Fibroblast of peridontal ligament (primary cell): Measurements from ENCODE around the gene VPS13D.
"Not testable (repeated sequence)": the region's sequence is repeated elsewhere in the genome, so short reads cannot be mapped to it uniquely, and the experiment has no call there.

Experiments
- DNase-seq: peaks from one replicate; pipeline ENCODE4 v3.0.0-alpha.2; 2010; ENCODE audit errors: extremely low read depth

VPS13D gene

DNA sequence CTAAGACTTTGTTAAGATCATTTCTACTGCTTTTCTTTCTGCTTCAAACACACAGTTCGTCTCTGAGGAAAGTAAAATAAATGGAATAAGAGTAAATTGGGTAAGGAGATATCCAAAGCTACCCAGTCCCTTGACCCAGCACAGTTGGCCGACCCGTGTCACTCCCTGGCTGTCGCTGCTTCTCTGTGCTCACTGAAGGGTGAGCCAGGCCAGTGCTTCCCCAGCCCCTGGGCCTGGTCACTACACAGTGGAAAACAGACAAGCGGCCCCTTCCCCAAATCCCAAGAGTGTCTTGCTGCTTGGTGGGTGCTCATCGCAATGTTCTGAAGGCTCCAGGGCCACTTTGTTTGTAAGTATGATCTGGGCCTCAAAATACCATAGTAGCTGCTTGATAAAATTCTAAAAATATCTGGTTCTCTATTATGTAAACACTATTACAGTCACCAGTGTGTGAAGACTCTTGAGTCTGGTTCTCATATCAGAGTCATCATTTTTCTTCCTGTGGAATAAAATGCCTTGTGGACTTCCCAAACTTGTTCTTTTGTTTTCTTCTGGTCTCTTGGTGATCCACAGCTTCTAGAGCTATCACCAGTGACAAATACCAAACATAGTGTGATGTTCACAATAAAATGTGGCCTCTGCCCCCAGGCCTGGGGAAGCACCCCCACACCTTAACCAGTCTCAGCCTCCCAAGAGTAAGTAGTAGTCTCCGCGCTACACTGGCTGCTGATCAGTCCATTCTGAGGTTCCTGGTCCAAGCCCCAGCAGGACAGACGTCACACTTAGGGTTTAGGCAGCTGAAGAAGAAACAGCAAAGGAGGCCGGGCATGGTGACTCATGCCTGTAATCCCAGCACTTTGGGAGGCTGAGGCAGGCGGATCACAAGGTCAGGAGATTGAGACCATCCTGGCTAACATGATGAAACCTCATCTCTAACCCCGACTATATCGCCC is 282.0 kb downstream of the VPS13D start:
- peak; percentile 26 for DNase-seq

DNA sequence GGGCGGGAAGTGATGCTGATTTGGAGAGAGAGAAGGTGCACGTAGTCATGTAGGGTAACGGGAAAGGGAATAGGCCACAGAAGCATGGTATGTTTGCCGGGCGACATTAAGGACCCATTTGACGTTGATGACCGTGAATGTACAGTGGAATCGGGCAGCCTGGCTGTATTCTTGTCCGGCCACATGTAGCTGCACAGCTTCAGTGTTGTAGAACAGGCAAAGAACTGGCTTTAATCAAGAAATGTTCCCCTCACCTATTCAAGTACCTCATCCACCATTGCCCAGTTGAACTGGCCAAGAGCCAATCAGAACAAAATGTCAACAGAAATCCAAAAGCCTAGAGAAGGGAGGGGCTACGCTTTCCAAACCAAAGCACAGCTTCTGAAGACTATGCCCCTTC is 283.4 kb downstream of the VPS13D start:
- no peak for DNase-seq

- DNase-seq: no peak
Observed at GRCh38 chr1:12514590-12514989, 284.8 kb downstream of the VPS13D start.

DNA sequence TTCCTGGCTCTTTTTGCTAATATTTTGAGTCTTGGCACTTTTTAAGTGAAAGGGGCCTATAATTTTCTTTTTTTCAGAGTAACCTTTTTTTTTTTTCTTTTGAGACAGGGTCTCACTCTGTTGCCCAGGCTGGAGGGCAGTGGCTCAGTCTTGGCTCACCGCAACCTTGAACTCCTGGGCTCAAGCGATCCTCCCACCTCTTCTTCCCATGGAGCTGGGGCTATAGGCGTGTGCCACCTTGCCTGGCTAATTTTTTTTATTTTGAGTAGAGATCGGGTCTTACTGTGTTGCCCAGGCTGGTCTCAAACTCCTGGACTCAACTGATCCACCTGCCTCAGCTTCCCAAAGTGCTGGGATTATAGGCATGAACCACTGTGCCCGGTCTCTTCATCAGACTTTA is 285.4 kb downstream of the VPS13D start:
- DNase-seq: no peak

GRCh38 chr1:12516741-12517140 is 286.9 kb downstream of the VPS13D start:
- no peak for DNase-seq

GRCh38 chr1:12518931-12519692 is 289.3 kb downstream of the VPS13D start:
- DNase-seq: peak; percentile 56

GRCh38 chr1:12519693-12520364 is 290.0 kb downstream of the VPS13D start:
- no peak for DNase-seq

DNA sequence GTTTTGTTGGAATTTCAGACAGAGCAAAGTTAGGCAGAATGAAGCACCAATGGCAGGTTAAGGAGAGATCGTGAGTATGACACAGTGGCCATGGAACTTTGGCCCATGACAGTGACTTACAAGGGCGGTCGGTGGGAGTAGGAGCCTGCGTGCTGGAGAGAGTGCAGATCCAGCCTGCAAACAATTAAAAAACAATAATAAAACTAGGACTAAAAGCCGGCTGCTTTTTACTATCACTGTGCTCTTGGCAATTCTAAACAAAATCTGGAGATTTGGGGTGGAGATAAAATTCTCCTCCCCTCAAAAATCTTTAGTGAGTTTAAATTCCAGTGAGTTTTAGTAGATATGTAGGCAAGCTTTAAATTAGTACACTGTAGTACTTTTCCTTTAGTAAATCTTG is 291.3 kb downstream of the VPS13D start:
- DNase-seq: no peak

DNA sequence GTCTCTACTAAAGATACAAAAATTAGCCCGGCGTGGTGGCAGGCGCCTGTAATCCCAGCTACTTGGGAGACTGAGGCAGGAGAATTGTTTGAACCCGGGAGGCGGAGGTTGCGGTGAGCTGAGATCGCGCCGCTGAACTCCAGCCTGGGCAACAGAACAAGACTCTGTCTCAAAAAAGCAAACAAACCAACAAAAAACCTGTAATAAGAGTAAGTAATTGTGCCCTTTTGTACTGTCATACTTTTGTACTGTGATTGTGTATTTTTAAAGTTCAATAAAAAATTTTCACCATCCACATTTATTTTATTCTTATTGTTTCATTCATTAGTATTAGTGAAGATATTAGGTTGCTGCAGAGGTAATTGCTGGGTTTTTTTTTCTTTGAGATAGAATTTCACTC is 292.9 kb downstream of the VPS13D start:
- DNase-seq: not testable (repeated sequence)

DNA sequence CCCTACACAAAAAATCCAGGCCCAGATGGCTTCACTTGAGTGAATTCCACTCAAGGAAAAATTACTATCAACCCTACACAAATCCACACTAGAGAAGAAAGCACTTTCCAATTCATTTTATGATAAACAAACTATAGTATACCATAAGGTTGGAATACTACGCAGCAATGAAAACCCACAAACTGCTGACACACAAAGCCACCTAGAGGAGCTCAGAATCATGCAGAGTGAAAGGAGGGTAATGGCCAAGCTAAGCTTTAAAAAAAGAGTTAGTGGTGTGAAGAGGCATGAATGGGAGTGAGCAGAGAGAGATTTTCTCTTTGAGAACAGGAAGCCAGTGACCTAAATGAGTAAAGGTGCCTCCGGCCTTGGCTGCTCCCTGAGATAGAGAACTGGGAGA is 294.4 kb downstream of the VPS13D start:
- no peak for DNase-seq

DNA sequence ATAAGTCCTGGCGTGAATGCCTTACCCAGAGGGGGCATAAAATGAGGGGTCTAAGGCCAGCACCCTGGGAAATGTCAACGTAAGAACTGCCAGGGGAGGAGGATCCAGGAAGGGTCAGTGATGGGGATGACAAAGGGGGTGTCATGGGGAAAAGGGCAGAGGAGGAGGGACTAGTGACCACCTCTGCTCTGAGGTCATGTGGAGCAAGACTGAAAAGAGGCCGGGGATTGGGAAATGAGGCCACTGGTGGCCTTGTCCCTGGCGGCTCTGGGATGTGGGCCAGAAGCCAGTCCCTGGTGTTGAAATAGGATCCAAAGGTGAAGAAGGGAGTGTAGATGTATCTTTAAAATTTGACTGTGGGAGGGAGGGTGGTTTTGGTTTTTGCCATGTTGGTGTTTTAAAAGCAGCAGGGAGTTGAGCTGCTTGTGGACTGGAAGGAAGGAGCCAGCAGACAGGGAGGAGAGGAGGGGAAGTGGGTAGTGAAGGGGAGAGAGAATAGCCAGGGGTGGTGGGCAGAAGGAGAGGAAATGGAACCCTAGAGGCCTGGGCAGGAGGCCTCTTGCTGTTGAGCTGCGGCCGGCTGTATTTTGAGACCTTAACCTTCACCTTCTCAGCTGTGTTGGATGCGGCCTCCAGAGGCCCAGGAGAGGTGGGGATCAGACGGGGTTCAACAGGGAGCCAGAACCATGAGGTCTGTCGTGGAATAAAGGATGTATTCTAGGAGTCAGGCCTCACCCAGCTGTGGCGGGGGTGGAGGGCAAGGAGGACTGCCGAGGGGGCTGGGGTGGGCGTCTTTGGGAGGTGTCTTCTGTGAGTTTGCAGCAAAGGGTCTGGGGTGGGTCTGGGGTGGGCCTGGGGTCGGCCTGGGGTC is 295.7 kb downstream of the VPS13D start:
- no peak for DNase-seq

DNA sequence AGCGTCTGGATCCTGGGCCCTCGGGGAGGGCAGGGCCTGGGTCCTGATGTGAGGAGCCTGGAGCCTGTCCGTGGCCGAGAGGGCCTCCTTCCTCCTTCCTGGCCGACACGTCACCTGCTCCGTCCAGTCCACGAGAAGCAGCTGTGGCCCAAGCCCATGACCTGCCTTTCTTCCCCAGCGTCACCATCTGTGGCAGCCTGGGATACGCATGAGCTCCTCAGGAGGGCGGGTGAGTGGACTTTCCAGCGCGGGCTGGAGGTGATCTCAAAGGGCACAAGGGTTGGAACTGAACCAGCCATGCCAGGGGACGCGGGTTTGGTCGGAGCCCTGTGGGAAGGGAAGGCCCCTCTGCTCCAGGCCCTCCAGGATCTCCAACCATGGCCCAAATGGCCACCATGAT is 297.7 kb downstream of the VPS13D start:
- DNase-seq: no peak

DNA sequence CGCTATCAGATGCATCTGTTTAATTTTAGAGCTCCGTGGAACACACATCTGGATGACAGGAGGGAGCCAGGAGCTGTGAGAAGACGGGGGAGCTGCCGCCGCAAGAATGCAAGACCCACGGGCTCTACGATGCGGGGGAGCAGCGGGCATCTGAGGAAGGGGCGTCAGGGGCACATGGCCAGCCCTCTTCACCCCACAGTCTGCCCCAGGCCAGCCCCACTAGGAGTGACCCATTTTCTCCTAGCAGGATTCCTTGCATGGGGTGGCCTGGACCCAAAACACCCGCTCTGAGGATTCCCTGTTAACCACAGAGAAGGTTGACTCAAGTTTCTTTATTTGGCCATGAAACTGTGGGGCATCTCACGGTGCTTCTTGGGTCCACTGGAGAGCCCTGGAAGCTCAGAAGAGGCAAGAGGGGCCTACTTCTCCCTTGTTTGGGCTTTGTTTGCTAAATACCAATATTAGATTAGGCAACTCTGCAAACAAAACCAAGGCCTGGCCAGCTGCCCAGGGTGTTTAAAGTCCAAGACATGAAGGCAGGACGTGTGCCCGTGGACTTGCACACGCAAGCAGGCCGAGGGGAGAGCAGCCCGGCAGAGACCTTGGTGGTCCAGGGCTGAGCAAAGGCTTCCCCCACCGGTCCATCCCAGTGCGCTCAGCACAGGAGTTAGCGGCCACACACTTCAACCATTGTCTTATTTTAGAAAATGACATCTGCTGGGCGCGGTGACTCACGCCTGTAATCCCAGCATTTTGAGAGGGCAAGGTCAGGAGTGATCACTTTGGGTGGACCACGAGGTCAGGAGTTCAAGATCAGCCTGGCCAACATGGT is 298.4 kb downstream of the VPS13D start:
- peak; percentile 79 for DNase-seq

DNA sequence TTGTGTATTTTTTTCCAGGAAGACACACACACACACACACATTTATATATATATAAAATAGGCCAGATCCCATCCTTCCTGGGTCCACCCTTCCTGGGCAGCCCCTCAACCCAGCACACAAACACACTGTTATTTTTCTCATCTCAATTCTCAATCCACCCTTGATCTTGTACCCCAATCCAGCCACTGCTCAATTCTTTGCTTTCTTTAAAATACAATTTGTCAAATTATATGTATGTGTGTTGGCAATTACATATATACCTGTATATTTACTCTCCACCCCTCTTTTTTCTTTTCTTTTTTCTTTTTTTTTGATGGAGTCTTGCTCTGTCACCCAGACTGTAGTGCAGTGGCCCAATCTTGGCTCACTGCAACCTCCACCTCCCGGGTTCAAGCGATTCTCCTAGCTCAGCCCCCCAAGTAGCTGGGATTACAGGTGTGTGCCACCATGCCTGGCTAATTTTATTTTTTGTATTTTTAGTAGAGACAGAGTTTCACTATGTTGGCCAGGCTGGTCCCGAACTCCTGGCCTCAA is 299.9 kb downstream of the VPS13D start:
- DNase-seq: no peak

DNA sequence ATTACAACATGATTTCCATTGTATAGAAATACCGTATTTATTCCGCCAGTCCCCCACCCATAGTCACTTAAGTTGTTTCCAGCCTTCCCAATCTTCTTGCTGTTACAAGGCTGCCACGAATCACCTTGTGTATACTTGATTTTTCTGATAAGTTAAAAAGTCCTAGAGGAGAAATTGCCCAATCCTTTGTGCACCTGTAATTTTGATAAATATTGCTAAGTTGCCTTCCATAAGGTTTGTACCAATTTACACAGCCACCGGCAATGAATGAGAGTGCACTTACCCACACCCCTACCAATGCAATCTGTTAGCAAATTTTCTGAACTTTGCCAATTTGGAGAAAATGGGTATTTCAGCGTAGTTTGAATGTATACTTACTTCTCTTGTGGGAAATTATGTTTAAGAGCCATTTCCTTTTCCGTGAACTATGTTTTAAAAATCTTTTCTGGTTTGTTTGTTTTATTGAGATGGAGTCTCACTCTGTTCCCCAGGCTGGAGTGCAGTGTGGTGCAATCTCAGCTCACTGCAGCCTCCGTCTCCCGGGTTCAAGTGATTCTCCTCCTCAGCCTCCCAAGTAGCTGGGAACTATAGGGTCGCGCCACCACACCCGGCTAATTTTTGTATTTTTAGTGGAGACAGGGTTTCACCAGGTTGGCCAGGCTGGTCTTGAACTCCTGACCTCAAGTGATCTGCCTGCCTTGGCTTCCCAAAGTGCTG is 300.8 kb downstream of the VPS13D start:
- DNase-seq: no peak

- no peak for DNase-seq
Observed at GRCh38 chr1:12531179-12531499, 301.3 kb downstream of the VPS13D start.

DNA sequence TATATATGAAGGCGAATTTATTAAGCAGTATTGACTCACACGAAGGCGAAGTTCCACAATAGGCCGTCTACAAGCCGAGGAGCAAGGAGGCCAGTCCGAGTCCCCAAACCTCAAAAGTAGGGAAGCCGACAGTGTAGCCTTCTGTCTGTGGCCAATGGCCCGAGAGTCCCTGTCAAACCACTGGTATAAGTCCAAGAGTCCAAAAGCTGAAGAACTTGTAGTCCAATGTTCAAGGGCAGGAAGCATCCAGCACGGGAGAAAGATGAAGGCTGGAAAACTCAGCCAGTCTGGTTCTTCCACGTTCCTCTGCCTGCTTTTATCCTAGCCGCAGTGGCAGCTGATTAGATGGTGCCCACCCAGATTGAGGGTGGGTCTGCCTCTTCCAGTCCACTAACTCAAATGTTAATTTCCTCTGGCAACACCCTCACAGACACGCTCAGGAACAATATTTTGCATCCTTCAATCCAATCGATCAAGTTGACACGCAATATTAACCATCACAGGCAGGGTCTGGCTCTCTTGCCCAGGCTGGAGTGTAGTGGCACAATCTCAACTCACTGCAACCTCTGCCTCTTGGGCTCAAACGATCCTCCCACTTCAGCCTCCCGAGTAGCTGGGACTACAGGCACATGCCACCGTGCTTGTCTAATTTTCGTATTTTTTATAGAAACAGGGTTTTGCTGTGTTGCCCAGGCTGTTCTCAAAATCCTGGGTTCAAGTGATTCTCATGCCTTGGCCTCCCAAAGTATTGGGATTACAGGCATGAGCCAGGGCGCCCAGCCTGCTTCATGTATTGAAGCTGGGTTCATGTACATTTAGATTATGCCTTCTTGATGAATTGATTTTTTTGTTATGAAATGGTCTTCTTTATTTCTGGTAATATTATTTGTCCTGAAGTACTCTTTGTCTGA is 302.8 kb downstream of the VPS13D start:
- no peak for DNase-seq

DNA sequence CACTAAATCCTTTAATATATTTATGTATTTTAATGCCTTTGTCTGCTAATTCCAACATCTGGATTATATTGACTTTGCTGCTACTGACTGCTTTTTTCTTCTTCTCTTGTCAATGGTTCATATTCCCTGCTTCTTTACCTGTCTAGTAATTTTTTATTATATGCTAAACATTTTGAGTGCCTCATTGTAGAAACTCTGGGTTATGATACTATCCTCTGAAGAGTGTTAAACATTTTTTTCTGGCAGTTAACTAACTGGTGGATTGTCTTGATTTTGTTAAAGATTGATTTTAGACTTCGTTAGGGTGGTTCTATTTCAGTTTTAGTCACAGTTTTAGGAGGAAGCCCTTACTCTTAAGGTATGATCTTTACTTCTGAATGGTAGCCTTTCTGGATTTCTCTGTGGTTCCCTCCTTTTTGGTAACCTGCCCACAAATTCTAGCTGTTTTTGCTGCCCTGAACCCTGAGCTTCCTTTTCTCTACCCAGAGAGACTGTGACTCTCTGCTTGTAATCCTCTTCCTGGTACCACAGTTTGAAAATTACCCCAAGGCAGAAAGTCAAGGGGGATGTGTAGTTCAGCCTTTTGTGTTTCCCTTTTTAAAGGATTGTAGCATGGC is 306.3 kb downstream of the VPS13D start:
- DNase-seq: no peak
